ENCODE measurements around the gene PROKR2.

Gene PROKR2

GRCh38 chr20:5313916-5314315 lies 2.8 kb downstream of the PROKR2 start:
- TF ChIP-seq CSRNP3 (CRISPR knock-in tag; IDR thresholded peaks at IDR 0.05) (no peak), TCF4 (CRISPR knock-in tag; IDR thresholded peaks at IDR 0.05; ENCODE audit: borderline replicate concordance) (no peak), ZNF70 (CRISPR knock-in tag; IDR thresholded peaks at IDR 0.05) (no peak), ZC3H10 (CRISPR knock-in tag; IDR thresholded peaks at IDR 0.05) (no peak), ESRRG (CRISPR knock-in tag; IDR thresholded peaks at IDR 0.05) (no peak), ZNF8 (CRISPR knock-in tag; IDR thresholded peaks at IDR 0.05) (no peak), PATZ1 (CRISPR knock-in tag; IDR thresholded peaks at IDR 0.05; ENCODE audit: borderline replicate concordance) (no peak), ZNF565 (CRISPR knock-in tag; conservative IDR thresholded peaks at IDR 0.05; ENCODE audit: low read depth) (no peak), SNAI2 (CRISPR knock-in tag; IDR thresholded peaks at IDR 0.05) (no peak)
- TF ChIP-seq, protein P1, sequence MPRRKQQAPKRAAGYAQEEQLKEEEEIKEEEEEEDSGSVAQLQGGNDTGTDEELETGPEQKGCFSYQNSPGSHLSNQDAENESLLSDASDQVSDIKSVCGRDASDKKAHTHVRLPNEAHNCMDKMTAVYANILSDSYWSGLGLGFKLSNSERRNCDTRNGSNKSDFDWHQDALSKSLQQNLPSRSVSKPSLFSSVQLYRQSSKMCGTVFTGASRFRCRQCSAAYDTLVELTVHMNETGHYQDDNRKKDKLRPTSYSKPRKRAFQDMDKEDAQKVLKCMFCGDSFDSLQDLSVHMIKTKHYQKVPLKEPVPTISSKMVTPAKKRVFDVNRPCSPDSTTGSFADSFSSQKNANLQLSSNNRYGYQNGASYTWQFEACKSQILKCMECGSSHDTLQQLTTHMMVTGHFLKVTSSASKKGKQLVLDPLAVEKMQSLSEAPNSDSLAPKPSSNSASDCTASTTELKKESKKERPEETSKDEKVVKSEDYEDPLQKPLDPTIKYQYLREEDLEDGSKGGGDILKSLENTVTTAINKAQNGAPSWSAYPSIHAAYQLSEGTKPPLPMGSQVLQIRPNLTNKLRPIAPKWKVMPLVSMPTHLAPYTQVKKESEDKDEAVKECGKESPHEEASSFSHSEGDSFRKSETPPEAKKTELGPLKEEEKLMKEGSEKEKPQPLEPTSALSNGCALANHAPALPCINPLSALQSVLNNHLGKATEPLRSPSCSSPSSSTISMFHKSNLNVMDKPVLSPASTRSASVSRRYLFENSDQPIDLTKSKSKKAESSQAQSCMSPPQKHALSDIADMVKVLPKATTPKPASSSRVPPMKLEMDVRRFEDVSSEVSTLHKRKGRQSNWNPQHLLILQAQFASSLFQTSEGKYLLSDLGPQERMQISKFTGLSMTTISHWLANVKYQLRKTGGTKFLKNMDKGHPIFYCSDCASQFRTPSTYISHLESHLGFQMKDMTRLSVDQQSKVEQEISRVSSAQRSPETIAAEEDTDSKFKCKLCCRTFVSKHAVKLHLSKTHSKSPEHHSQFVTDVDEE (CRISPR knock-in tag; IDR thresholded peaks at IDR 0.05), result no peak
- no peak for ATAC-seq

- no peak for ATAC-seq
- TF ChIP-seq ZFP3 (CRISPR knock-in tag; IDR thresholded peaks at IDR 0.05) (no peak), GLIS3 (CRISPR knock-in tag; IDR thresholded peaks at IDR 0.05) (no peak), PPARA (CRISPR knock-in tag; IDR thresholded peaks at IDR 0.05; ENCODE audit: borderline replicate concordance) (no peak)
Observed at GRCh38 chr20:5312518-5312917, 4.2 kb downstream of the PROKR2 start.

- no peak for ATAC-seq
- TF ChIP-seq, protein P2, sequence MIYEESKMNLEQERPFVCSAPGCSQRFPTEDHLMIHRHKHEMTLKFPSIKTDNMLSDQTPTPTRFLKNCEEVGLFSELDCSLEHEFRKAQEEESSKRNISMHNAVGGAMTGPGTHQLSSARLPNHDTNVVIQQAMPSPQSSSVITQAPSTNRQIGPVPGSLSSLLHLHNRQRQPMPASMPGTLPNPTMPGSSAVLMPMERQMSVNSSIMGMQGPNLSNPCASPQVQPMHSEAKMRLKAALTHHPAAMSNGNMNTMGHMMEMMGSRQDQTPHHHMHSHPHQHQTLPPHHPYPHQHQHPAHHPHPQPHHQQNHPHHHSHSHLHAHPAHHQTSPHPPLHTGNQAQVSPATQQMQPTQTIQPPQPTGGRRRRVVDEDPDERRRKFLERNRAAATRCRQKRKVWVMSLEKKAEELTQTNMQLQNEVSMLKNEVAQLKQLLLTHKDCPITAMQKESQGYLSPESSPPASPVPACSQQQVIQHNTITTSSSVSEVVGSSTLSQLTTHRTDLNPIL (CRISPR knock-in tag; IDR thresholded peaks at IDR 0.05; ENCODE audit: low read depth), result no peak
- TF ChIP-seq ISL1 (CRISPR knock-in tag; IDR thresholded peaks at IDR 0.05), result no peak
- no peak for TF ChIP-seq RARB (CRISPR knock-in tag; IDR thresholded peaks at IDR 0.05)
- TF ChIP-seq ESRRG (CRISPR knock-in tag; IDR thresholded peaks at IDR 0.05), result no peak
- TF ChIP-seq GLIS3 (CRISPR knock-in tag; IDR thresholded peaks at IDR 0.05), result no peak
- TF ChIP-seq, protein P3, sequence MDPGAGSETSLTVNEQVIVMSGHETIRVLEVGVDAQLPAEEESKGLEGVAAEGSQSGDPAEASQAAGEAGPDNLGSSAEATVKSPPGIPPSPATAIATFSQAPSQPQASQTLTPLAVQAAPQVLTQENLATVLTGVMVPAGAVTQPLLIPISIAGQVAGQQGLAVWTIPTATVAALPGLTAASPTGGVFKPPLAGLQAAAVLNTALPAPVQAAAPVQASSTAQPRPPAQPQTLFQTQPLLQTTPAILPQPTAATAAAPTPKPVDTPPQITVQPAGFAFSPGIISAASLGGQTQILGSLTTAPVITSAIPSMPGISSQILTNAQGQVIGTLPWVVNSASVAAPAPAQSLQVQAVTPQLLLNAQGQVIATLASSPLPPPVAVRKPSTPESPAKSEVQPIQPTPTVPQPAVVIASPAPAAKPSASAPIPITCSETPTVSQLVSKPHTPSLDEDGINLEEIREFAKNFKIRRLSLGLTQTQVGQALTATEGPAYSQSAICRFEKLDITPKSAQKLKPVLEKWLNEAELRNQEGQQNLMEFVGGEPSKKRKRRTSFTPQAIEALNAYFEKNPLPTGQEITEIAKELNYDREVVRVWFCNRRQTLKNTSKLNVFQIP (CRISPR knock-in tag; IDR thresholded peaks at IDR 0.05; ENCODE audit: borderline replicate concordance, low read depth), result no peak
Observed at GRCh38 chr20:5309971-5310370, 6.8 kb downstream of the PROKR2 start.

DNA sequence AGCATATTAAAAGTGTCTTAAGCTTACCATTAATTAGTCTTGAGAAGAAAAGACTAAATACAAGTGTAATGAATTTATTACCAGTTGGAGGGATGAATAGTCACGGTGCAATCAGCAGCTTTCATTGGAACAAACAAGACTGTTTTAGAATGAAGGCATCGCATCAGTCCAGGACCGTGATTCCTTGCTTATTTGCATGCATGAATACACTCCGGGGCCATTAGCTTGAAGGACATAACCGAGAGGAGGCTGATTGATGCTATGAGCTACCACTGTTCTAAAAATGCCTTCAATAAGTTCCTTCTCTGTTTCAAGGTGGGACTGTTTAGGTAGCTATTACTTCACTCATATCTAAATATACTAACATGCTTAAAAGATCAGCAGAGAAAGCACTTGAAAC lies 17.9 kb downstream of the PROKR2 start:
- no peak for ATAC-seq
- TF ChIP-seq CSDC2 (CRISPR knock-in tag; IDR thresholded peaks at IDR 0.05), result no peak

Data from SK-N-SH treated with all-trans-retinoic acid at 6 μM for 48 hours (cell line).